ENCODE measurements around the gene EPB41L4B. TPM values are rescaled to one million over a fixed set of nuclear protein-coding genes. Genes with fewer than 3 reads are reported as not detected.

Gene EPB41L4B
- total and polyA plus RNA-seq, 2 of the 13 experiments (the other 11 are each of a cell fraction or from before 2014, with no cell fraction given) = 17.6 to 22.1 TPM

DNA sequence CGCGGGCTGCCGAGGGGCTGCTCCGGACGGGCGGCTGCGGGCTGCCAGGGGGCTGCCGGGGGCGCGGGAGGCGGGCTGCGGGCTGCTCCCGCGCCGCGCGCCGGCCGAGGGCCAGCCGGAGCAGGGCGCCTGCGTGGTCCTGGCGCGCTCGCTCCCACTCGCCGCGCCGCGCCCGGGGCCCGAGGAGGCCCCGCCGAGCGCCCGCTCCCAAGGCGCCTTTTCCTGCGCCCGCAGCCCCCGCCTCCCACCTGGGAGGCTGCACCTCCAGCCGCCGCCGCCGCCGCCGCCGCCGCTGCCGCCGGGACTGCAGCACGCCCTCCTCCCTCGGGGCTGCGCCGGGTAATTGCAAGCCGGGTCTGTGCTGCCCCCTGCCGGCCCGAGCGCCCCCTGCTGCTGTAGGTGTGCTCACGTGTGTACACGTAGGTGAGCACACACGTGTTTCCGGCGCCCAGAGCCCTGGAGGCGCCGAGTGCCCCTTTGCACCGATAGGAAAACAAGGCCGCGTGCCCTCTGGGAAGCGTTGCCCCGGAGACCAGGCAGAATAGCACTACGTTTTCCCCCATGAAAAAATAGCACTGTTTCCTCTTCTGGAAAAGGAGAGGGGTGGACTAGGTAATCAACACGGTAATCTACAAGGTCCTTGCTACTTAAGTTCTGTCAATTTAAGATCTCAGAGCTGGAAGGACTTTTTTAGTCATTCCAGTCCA lies at the start of gene EPB41L4B (continued):
- TF ChIP-seq ZNF746 (CRISPR knock-in tag; IDR thresholded peaks at IDR 0.05) (peak; percentile 48; the same call in 1 of the 2 replicates), CREB1 (IDR thresholded peaks at IDR 0.05) (peak; percentile 80), CREB1 (CRISPR knock-in tag; IDR thresholded peaks at IDR 0.05) (peak; percentile 73; the same call in 1 of the 2 replicates), ZNF138 (CRISPR knock-in tag; IDR thresholded peaks at IDR 0.05; ENCODE audit: low read depth) (0 out of 2 replicates have a peak, but pooled peaks have one; percentile 38), IKZF4 (CRISPR knock-in tag; IDR thresholded peaks at IDR 0.05; ENCODE audit: borderline replicate concordance, low read depth, not compliant biosample characterization) (peak; percentile 84), ZNF775 (CRISPR knock-in tag; IDR thresholded peaks at IDR 0.05; ENCODE audit: borderline replicate concordance) (no peak), HMG20A (CRISPR knock-in tag; IDR thresholded peaks at IDR 0.05; ENCODE audit: borderline replicate concordance) (peak; percentile 62; the same call in 1 of the 2 replicates), SUZ12 (IDR thresholded peaks at IDR 0.05; ENCODE audit: low read depth, low read length) (no peak), GABPA (IDR thresholded peaks at IDR 0.05; ENCODE audit: low read depth, low read length) (peak; percentile 55), GABPA (CRISPR knock-in tag; IDR thresholded peaks at IDR 0.05; ENCODE audit: low read depth) (peak; percentile 87), ZNF335 (CRISPR knock-in tag; IDR thresholded peaks at IDR 0.05) (0 out of 2 replicates have a peak, but pooled peaks have one; percentile 60), ZNF546 (CRISPR knock-in tag; conservative IDR thresholded peaks at IDR 0.05) (0 out of 2 replicates have a peak, but pooled peaks have one; percentile 51), ZSCAN31 (CRISPR knock-in tag; IDR thresholded peaks at IDR 0.05; ENCODE audit: low read depth) (peak; percentile 86; the same call in 1 of the 2 replicates)
- TF ChIP-seq, protein P1, sequence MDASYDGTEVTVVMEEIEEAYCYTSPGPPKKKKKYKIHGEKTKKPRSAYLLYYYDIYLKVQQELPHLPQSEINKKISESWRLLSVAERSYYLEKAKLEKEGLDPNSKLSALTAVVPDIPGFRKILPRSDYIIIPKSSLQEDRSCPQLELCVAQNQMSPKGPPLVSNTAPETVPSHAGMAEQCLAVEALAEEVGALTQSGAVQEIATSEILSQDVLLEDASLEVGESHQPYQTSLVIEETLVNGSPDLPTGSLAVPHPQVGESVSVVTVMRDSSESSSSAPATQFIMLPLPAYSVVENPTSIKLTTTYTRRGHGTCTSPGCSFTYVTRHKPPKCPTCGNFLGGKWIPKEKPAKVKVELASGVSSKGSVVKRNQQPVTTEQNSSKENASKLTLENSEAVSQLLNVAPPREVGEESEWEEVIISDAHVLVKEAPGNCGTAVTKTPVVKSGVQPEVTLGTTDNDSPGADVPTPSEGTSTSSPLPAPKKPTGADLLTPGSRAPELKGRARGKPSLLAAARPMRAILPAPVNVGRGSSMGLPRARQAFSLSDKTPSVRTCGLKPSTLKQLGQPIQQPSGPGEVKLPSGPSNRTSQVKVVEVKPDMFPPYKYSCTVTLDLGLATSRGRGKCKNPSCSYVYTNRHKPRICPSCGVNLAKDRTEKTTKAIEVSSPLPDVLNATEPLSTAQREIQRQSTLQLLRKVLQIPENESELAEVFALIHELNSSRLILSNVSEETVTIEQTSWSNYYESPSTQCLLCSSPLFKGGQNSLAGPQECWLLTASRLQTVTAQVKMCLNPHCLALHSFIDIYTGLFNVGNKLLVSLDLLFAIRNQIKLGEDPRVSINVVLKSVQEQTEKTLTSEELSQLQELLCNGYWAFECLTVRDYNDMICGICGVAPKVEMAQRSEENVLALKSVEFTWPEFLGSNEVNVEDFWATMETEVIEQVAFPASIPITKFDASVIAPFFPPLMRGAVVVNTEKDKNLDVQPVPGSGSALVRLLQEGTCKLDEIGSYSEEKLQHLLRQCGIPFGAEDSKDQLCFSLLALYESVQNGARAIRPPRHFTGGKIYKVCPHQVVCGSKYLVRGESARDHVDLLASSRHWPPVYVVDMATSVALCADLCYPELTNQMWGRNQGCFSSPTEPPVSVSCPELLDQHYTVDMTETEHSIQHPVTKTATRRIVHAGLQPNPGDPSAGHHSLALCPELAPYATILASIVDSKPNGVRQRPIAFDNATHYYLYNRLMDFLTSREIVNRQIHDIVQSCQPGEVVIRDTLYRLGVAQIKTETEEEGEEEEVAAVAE (CRISPR knock-in tag; IDR thresholded peaks at IDR 0.05; ENCODE audit: borderline replicate concordance) = peak; percentile 82
- TF ChIP-seq, protein P2, sequence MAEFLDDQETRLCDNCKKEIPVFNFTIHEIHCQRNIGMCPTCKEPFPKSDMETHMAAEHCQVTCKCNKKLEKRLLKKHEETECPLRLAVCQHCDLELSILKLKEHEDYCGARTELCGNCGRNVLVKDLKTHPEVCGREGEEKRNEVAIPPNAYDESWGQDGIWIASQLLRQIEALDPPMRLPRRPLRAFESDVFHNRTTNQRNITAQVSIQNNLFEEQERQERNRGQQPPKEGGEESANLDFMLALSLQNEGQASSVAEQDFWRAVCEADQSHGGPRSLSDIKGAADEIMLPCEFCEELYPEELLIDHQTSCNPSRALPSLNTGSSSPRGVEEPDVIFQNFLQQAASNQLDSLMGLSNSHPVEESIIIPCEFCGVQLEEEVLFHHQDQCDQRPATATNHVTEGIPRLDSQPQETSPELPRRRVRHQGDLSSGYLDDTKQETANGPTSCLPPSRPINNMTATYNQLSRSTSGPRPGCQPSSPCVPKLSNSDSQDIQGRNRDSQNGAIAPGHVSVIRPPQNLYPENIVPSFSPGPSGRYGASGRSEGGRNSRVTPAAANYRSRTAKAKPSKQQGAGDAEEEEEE (CRISPR knock-in tag; IDR thresholded peaks at IDR 0.05; ENCODE audit: borderline replicate concordance) = no peak

All from HepG2 (cell line).